Measurements from ENCODE around the gene RHO.

Gene RHO

GRCh38 chr3:129502641-129503408, 25.6 kb upstream of the RHO start:
- TF ChIP-seq CTCF (IDR thresholded peaks at IDR 0.05; ENCODE audit: low read depth, low read length, missing control alignments), result no peak
- no peak overlapping the region for H3K4me3 ChIP-seq (ENCODE audit: low read depth, low read length)
- in situ Hi-C loops (cut with HindIII; ENCODE audit: low sequenced_read_pairs), result no loop called here
- no peak for DNase-seq (ENCODE audit: low read depth)

- H3K4me3 ChIP-seq (ENCODE audit: low read depth, low read length), result no peak overlapping the region
- in situ Hi-C loops (cut with HindIII; ENCODE audit: low sequenced_read_pairs), result no loop called here
- no peak for DNase-seq (ENCODE audit: low read depth)
- no peak for TF ChIP-seq CTCF (IDR thresholded peaks at IDR 0.05; ENCODE audit: low read depth, low read length, missing control alignments)
Measured at GRCh38 chr3:129503471-129504291, 24.8 kb upstream of the RHO start.

- no peak for TF ChIP-seq CTCF (IDR thresholded peaks at IDR 0.05; ENCODE audit: low read depth, low read length, missing control alignments)
- no peak overlapping the region for H3K4me3 ChIP-seq (ENCODE audit: low read depth, low read length)
- DNase-seq (ENCODE audit: low read depth), result no peak
- in situ Hi-C loops (cut with HindIII; ENCODE audit: low sequenced_read_pairs), result no loop called here
Measured at GRCh38 chr3:129504471-129505100, 23.9 kb upstream of the RHO start.

GRCh38 chr3:129505341-129505740, 23.1 kb upstream of the RHO start:
- no peak for DNase-seq (ENCODE audit: low read depth)
- H3K4me3 ChIP-seq (ENCODE audit: low read depth, low read length), result no peak overlapping the region
- in situ Hi-C loops (cut with HindIII; ENCODE audit: low sequenced_read_pairs), result no loop called here
- no peak for TF ChIP-seq CTCF (IDR thresholded peaks at IDR 0.05; ENCODE audit: low read depth, low read length, missing control alignments)

GRCh38 chr3:129506231-129506742, 22.2 kb upstream of the RHO start:
- no peak for DNase-seq (ENCODE audit: low read depth)
- H3K4me3 ChIP-seq (ENCODE audit: low read depth, low read length), result no peak overlapping the region
- no peak for TF ChIP-seq CTCF (IDR thresholded peaks at IDR 0.05; ENCODE audit: low read depth, low read length, missing control alignments)
- in situ Hi-C loops (cut with HindIII; ENCODE audit: low sequenced_read_pairs), result no loop called here

GRCh38 chr3:129507181-129507831, 21.1 kb upstream of the RHO start:
- DNase-seq (ENCODE audit: low read depth), result no peak
- no peak overlapping the region for H3K4me3 ChIP-seq (ENCODE audit: low read depth, low read length)
- in situ Hi-C loops (cut with HindIII; ENCODE audit: low sequenced_read_pairs), result no loop called here
- TF ChIP-seq CTCF (IDR thresholded peaks at IDR 0.05; ENCODE audit: low read depth, low read length, missing control alignments), result no peak

Measured in astrocyte of the cerebellum (primary cell).